Femur (tissue), 1 donor: ENCODE measurements around the gene PPP2R5D.
"Not testable (repeated sequence)": the region's sequence is repeated elsewhere in the genome, so short reads cannot be mapped to it uniquely, and the experiment has no call there.

ENCODE experiments used
- DNase-seq: peaks from one replicate; pipeline ENCODE4 v3.0.0-alpha.2; 2017

PPP2R5D gene

GRCh38 chr6:42984001-42984923 is at the start of gene PPP2R5D:
TSS of gene PPP2R5D (plus strand) at chr6:42984570. CDS start at chr6:42984678, 108 bp downstream.
- DNase-seq, result peak; percentile 99

GRCh38 chr6:42935322-42935721 is 49.0 kb upstream of the PPP2R5D start:
- DNase-seq, result no peak

GRCh38 chr6:42936398-42936797 is 48.0 kb upstream of the PPP2R5D start:
- no peak for DNase-seq

- no peak for DNase-seq
These were observed 46.6 kb upstream of the PPP2R5D start for GRCh38 chr6:42937548-42938427.

- DNase-seq, result no peak
These were observed 46.0 kb upstream of the PPP2R5D start for GRCh38 chr6:42938428-42938796.

- DNase-seq, result no peak
These were observed 45.2 kb upstream of the PPP2R5D start for GRCh38 chr6:42938987-42939809.

- no peak for DNase-seq
These were observed 44.6 kb upstream of the PPP2R5D start for GRCh38 chr6:42939810-42940167.

- DNase-seq, result no peak
These were observed 43.8 kb upstream of the PPP2R5D start for GRCh38 chr6:42940493-42941045.

GRCh38 chr6:42941356-42941755 is 43.0 kb upstream of the PPP2R5D start:
- DNase-seq, result not testable (repeated sequence)

GRCh38 chr6:42942444-42942843 is 41.9 kb upstream of the PPP2R5D start:
- no peak for DNase-seq

GRCh38 chr6:42947950-42948349 is 36.4 kb upstream of the PPP2R5D start:
- DNase-seq, result no peak

GRCh38 chr6:42952389-42952788 is 32.0 kb upstream of the PPP2R5D start:
- no peak for DNase-seq

- DNase-seq, result not testable (repeated sequence)
These were observed 30.0 kb upstream of the PPP2R5D start for GRCh38 chr6:42954405-42954804.

- DNase-seq, result no peak
These were observed 26.2 kb upstream of the PPP2R5D start for GRCh38 chr6:42958125-42958524.

GRCh38 chr6:42959917-42960242 is 24.5 kb upstream of the PPP2R5D start:
- no peak for DNase-seq

- DNase-seq, result peak; percentile 62
These were observed 23.9 kb upstream of the PPP2R5D start, which contains the start of gene GNMT for GRCh38 chr6:42960243-42961019. TSS of gene GNMT (plus strand) at chr6:42960754. CDS start at chr6:42960768, 14 bp downstream.

GRCh38 chr6:42961020-42961470 is 23.3 kb upstream of the PPP2R5D start:
- DNase-seq, result no peak

GRCh38 chr6:42962096-42962495 is 22.3 kb upstream of the PPP2R5D start:
- no peak for DNase-seq

GRCh38 chr6:42962502-42963178 is 21.7 kb upstream of the PPP2R5D start:
- DNase-seq, result no peak

GRCh38 chr6:42963179-42963854 is 21.1 kb upstream of the PPP2R5D start:
- DNase-seq, result no peak
